Neural crest cell (in vitro differentiated cells): Measurements from ENCODE around the gene IFITM2. TPM values are rescaled to one million over a fixed set of nuclear protein-coding genes. Genes with fewer than 3 reads are reported as not detected.
"Not testable (repeated sequence)": the region's sequence is repeated elsewhere in the genome, so short reads cannot be mapped to it uniquely, and the experiment has no call there.

Source experiments
- DNase-seq: peaks from one replicate; pipeline ENCODE4 v3.0.0; 2021; ENCODE audit warnings: low read depth, mixed read lengths, low spot score
- H3K27ac Mint-ChIP-seq: one replicate; pipeline ENCODE4 v1.8.0; 2021; ENCODE audit warnings: mild to moderate bottlenecking, mixed read lengths; ENCODE audit not compliant: unreplicated experiment
- H3K27me3 Mint-ChIP-seq: 2 replicates; pipeline ENCODE4 v1.8.0; 2021; ENCODE audit warnings: low read depth, mild to moderate bottlenecking, mixed read lengths
- H3K36me3 Mint-ChIP-seq: 2 replicates; pipeline ENCODE4 v1.8.0; 2021; ENCODE audit warnings: low read depth, mild to moderate bottlenecking, mixed read lengths
- H3K4me1 Mint-ChIP-seq: 2 replicates; pipeline ENCODE4 v1.8.0; 2021; ENCODE audit warnings: mixed read lengths
- H3K4me3 Mint-ChIP-seq: one replicate; pipeline ENCODE4 v1.8.0; 2021; ENCODE audit warnings: mild to moderate bottlenecking, mixed read lengths
- H3K9me3 Mint-ChIP-seq: 2 replicates; pipeline ENCODE4 v1.8.0; 2021; ENCODE audit warnings: mixed read lengths
- CTCF ChIP-seq: fragments of 200-600 bp; sonication (generic); conservative IDR thresholded peaks from 2 replicates; pipeline ENCODE4 v1.5.0; 2021; ENCODE audit warnings: antibody characterized with exemption, mild to moderate bottlenecking
- total RNA-seq: library from RNA; stranded (reverse); gene quantifications from 2 replicates; pipeline ENCODE4 v1.2.1, GENCODE V29; 2021

The IFITM2 gene
- total RNA-seq, 1 donor from 2014 or later, result 55.0 TPM

- H3K36me3 Mint-ChIP-seq, result no peaks in the 10 kb centered on the region
- no peak for DNase-seq
Observed at GRCh38 chr11:304915-305843, 2.4 kb upstream of the IFITM2 start.

GRCh38 chr11:305844-306211, 1.8 kb upstream of the IFITM2 start:
- Mint-ChIP-seq H3K36me3 (no peaks in the 10 kb centered on the region), H3K27ac (no peak overlapping the region), H3K9me3 (no peaks in the 10 kb centered on the region), H3K27me3 (peaks cover 11% of the 10 kb centered on the region), H3K4me3 (peak overlapping the region; percentile 32), H3K4me1 (peaks cover 51% of the 10 kb centered on the region)
- TF ChIP-seq CTCF, result no peak
- DNase-seq, result no peak

More at GRCh38 chr11:304915-305843, 2.4 kb upstream of the IFITM2 start:
- Mint-ChIP-seq H3K27me3 (peaks cover 17% of the 10 kb centered on the region), H3K27ac (no peak overlapping the region), H3K4me3 (peak overlapping the region; percentile 79), H3K4me1 (peaks cover 57% of the 10 kb centered on the region), H3K9me3 (no peaks in the 10 kb centered on the region)
- TF ChIP-seq CTCF, result peak; percentile 70

- peak overlapping the region; percentile 62 for H3K27ac Mint-ChIP-seq
- no peaks in the 10 kb centered on the region for H3K36me3 Mint-ChIP-seq
- TF ChIP-seq CTCF, result no peak
- H3K27me3 Mint-ChIP-seq, result peaks cover 14% of the 10 kb centered on the region
- H3K9me3 Mint-ChIP-seq, result no peaks in the 10 kb centered on the region
- H3K4me3 Mint-ChIP-seq, result peak overlapping the region; percentile 32
- peaks cover 48% of the 10 kb centered on the region for H3K4me1 Mint-ChIP-seq
- DNase-seq, result no peak
Observed at GRCh38 chr11:306645-307371, 808 bp upstream of the IFITM2 start.

- peaks cover 32% of the 10 kb centered on the region for H3K27me3 Mint-ChIP-seq
- DNase-seq, H3K27ac Mint-ChIP-seq, H3K9me3 Mint-ChIP-seq, H3K36me3 Mint-ChIP-seq: not testable (repeated sequence)
- peaks cover 55% of the 10 kb centered on the region for H3K4me1 Mint-ChIP-seq
- peak overlapping the region; percentile 94 for H3K4me3 Mint-ChIP-seq
Observed at GRCh38 chr11:308740-309665, 1.4 kb downstream of the IFITM2 start.

GRCh38 chr11:309979-310572, 2.5 kb downstream of the IFITM2 start:
- H3K27me3 Mint-ChIP-seq, result peaks cover 42% of the 10 kb centered on the region
- H3K4me3 Mint-ChIP-seq, result peak overlapping the region; percentile 94
- H3K4me1 Mint-ChIP-seq, result peaks cover 58% of the 10 kb centered on the region
- H3K9me3 Mint-ChIP-seq, H3K27ac Mint-ChIP-seq, H3K36me3 Mint-ChIP-seq, DNase-seq: not testable (repeated sequence)

- Mint-ChIP-seq H3K4me1 (peaks cover 48% of the 10 kb centered on the region), H3K4me3 (peak overlapping the region; percentile 88), H3K27me3 (peaks cover 52% of the 10 kb centered on the region)
- H3K9me3 Mint-ChIP-seq, H3K27ac Mint-ChIP-seq, DNase-seq, H3K36me3 Mint-ChIP-seq: not testable (repeated sequence)
Observed at GRCh38 chr11:311013-311748, 3.6 kb downstream of the IFITM2 start.
